Tibial nerve (tissue), 4 donors: ENCODE measurements around the gene ST6GALNAC4. TPM values are rescaled to one million over a fixed set of nuclear protein-coding genes. Genes with fewer than 3 reads are reported as not detected.

Experiments
- DNase-seq, 2 donors: peaks; one replicate each; pipeline ENCODE4 v3.0.0-alpha.2; 2019; ENCODE audit warnings: low spot score in 2 of 2
- H3K27ac ChIP-seq, 4 donors: fragments of 200-600 bp; sonication (generic) in 3 of 4; one replicate each; pipeline ENCODE4 v1.5.1; 2017 to 2019; ENCODE audit warnings: mild to moderate bottlenecking in 1 of 4
- H3K27me3 ChIP-seq, 2 donors: fragments of 200-600 bp; sonication (generic) in 1 of 2; one replicate each; pipeline versions ENCODE4 v1.5.1 to v1.6.0; 2017 to 2019
- H3K36me3 ChIP-seq, 3 donors: fragments of 200-600 bp; sonication (generic); one replicate each; pipeline ENCODE4 v1.5.1; 2018 to 2019
- H3K4me1 ChIP-seq, 4 donors: fragments of 200-600 bp; sonication (generic) in 3 of 4; one replicate each; pipeline ENCODE4 v1.5.1; 2017 to 2019
- H3K4me3 ChIP-seq, 4 donors: fragments of 200-600 bp; sonication (generic) in 3 of 4; one replicate each; pipeline ENCODE4 v1.5.1; 2017 to 2019; ENCODE audit warnings: mild to moderate bottlenecking in 1 of 4, moderate library complexity in 1 of 4
- H3K9me3 ChIP-seq, 4 donors: fragments of 200-600 bp; sonication (generic) in 3 of 4; one replicate each; pipeline ENCODE4 v1.5.1; 2017 to 2019
- CTCF ChIP-seq, 5 experiments: fragments of 200-600 bp in 3 of 5; fragments of 450-650 bp in 2 of 5; sonication (generic) in 3 of 5; IDR thresholded peaks; one replicate each; pipeline ENCODE4 v1.5.1; 2016 to 2019; ENCODE audit warnings: antibody characterized with exemption in 5 of 5, mild to moderate bottlenecking in 3 of 5, moderate library complexity in 2 of 5
- EP300 ChIP-seq, 2 donors: sonication (generic); formaldehyde crosslinking; IDR thresholded peaks; one replicate each; pipeline ENCODE4 v1.6.1; 2017; ENCODE audit warnings: antibody characterized with exemption in 2 of 2, mild to moderate bottlenecking in 1 of 2
- POLR2A ChIP-seq, 2 donors: fragments of 450-650 bp; IDR thresholded peaks; one replicate each; pipeline ENCODE4 v1.6.1; 2017; ENCODE audit warnings: antibody characterized with exemption in 2 of 2, mild to moderate bottlenecking in 2 of 2, moderate library complexity in 2 of 2
- WGBS, 2 donors: methylation state at CpG; one replicate each; pipeline ENCODE4 v1.1.5; 2018; 5-methylcytosine and 5-hydroxymethylcytosine counted together
- total RNA-seq, 4 donors: library from RNA; depleted of rRNA; stranded (reverse); fragments of >200 nt; gene quantifications; one replicate each; pipeline ENCODE4 v1.1.0, GENCODE V29; 2016

Gene ST6GALNAC4
- total RNA-seq, 4 donors from 2014 or later: 23.9 to 70.5 (median 37.0) TPM

GRCh38 chr9:127907867-127908659 lies 8.8 kb downstream of the ST6GALNAC4 start:
- Histone ChIP-seq H3K27me3 (no peaks in the 10 kb centered on the region), H3K9me3 (no peaks in the 10 kb centered on the region)
- DNase-seq: no peak

GRCh38 chr9:127905788-127906191 lies 11.1 kb downstream of the ST6GALNAC4 start:
- Histone ChIP-seq H3K27ac (peak overlapping the region; percentile 69 to 88 (median 88)), H3K27me3 (no peaks in the 10 kb centered on the region), H3K4me3 (no peak overlapping the region), H3K4me1 (peaks cover 0 to 82% (median 51%) of the 10 kb centered on the region in 4 donors), H3K9me3 (no peaks in the 10 kb centered on the region), H3K36me3 (peaks cover 0 to 25% (median 0%) of the 10 kb centered on the region in 3 donors)
- 64 to 68% methylated on average over 12 of the region's 12 CpGs for WGBS, 2 donors
- TF ChIP-seq EP300 (IDR thresholded peaks at IDR 0.05) (no peak), CTCF (IDR thresholded peaks at IDR 0.05) (no peak), POLR2A (IDR thresholded peaks at IDR 0.05) (no peak)
- DNase-seq: no peak

More at GRCh38 chr9:127907867-127908659, 8.8 kb downstream of the ST6GALNAC4 start:
- TF ChIP-seq POLR2A (IDR thresholded peaks at IDR 0.05): no peak
- no peak for TF ChIP-seq EP300 (IDR thresholded peaks at IDR 0.05)
- TF ChIP-seq CTCF (IDR thresholded peaks at IDR 0.05): no peak
- Histone ChIP-seq H3K4me1 (peaks cover 0 to 65% (median 47%) of the 10 kb centered on the region in 4 donors), H3K27ac (peak overlapping the region in 3 of 4 donors; percentile 87 to 88 (median 88)), H3K4me3 (no peak overlapping the region), H3K36me3 (peaks cover 0 to 48% (median 0%) of the 10 kb centered on the region in 3 donors)
- 87 to 88% methylated on average over 34 of the region's 35 CpGs for WGBS, 2 donors

GRCh38 chr9:127905004-127905728 lies 11.7 kb downstream of the ST6GALNAC4 start:
- Histone ChIP-seq H3K27me3 (no peaks in the 10 kb centered on the region), H3K4me1 (peaks cover 0 to 82% (median 50%) of the 10 kb centered on the region in 4 donors), H3K27ac (peak overlapping the region; percentile 69 to 88 (median 88)), H3K4me3 (peak overlapping the region in 1 of 4 donors; percentile 4), H3K36me3 (peaks cover 0 to 19% (median 0%) of the 10 kb centered on the region in 3 donors), H3K9me3 (no peaks in the 10 kb centered on the region)
- 61 to 85% methylated on average over 5 of the region's 5 CpGs for WGBS, 2 donors
- TF ChIP-seq POLR2A (IDR thresholded peaks at IDR 0.05) (no peak), EP300 (IDR thresholded peaks at IDR 0.05) (no peak), CTCF (IDR thresholded peaks at IDR 0.05) (no peak)
- DNase-seq: no peak

GRCh38 chr9:127904561-127905003 lies 12.3 kb downstream of the ST6GALNAC4 start:
- 25 to 34% methylated on average over 12 of the region's 12 CpGs for WGBS, 2 donors
- no peak for DNase-seq
- H3K36me3 ChIP-seq: peaks cover 0 to 13% (median 0%) of the 10 kb centered on the region in 3 donors
- H3K4me1 ChIP-seq: peaks cover 0 to 82% (median 55%) of the 10 kb centered on the region in 4 donors
- no peaks in the 10 kb centered on the region for H3K27me3 ChIP-seq
- TF ChIP-seq CTCF (IDR thresholded peaks at IDR 0.05): no peak
- TF ChIP-seq POLR2A (IDR thresholded peaks at IDR 0.05): no peak
- TF ChIP-seq EP300 (IDR thresholded peaks at IDR 0.05): no peak
- H3K9me3 ChIP-seq: no peaks in the 10 kb centered on the region
- peak overlapping the region in 1 of 4 donors; percentile 4 for H3K4me3 ChIP-seq
- peak overlapping the region; percentile 69 to 88 (median 88) for H3K27ac ChIP-seq
